SJCRH30 (cell line): ENCODE data around the gene EPB41L1. TPM values are rescaled to one million over a fixed set of nuclear protein-coding genes. Genes with fewer than 3 reads are reported as not detected.
A peak's percentile ranks its signal among the peaks of the same experiment; 100 is the strongest.

Experiments used
- DNase-seq, 2 experiments: peaks; one replicate each; pipeline ENCODE4 v3.0.0-alpha.2; 2015 to 2020
- H3K27ac ChIP-seq: fragments of 250-450 bp; sonication (Bioruptor Pico); 2 replicates; pipeline ENCODE4 v1.5.1; 2020; ENCODE audit warnings: mild to moderate bottlenecking, moderate library complexity
- H3K27me3 ChIP-seq: fragments of 250-450 bp; sonication (Bioruptor Pico); 2 replicates; pipeline ENCODE4 v1.5.1; 2020; ENCODE audit warnings: mild to moderate bottlenecking, moderate library complexity
- H3K36me3 ChIP-seq: fragments of 250-450 bp; sonication (Bioruptor Pico); 2 replicates; pipeline ENCODE4 v1.5.1; 2020; ENCODE audit warnings: mild to moderate bottlenecking, moderate library complexity
- H3K4me1 ChIP-seq: fragments of 250-450 bp; sonication (Bioruptor Pico); 2 replicates; pipeline ENCODE4 v1.5.1; 2020; ENCODE audit warnings: mild to moderate bottlenecking, moderate library complexity
- H3K4me3 ChIP-seq: fragments of 250-450 bp; sonication (Bioruptor Pico); 2 replicates; pipeline ENCODE4 v1.5.1; 2020; ENCODE audit warnings: mild to moderate bottlenecking, moderate library complexity
- H3K9me3 ChIP-seq: fragments of 250-450 bp; sonication (Bioruptor Pico); replicated peaks from 2 replicates; pipeline ENCODE4 v1.5.1; 2020; ENCODE audit warnings: mild to moderate bottlenecking, moderate library complexity
- total RNA-seq: library from RNA; depleted of rRNA; stranded (reverse); fragments of >200 nt; shearing (Covaris generic); gene quantifications from 2 replicates; pipeline ENCODE4 v1.2.3, GENCODE V29; 2014

The EPB41L1 gene
- total RNA-seq, 1 experiment from 2014 or later = 6.7 TPM

GRCh38 chr20:36181934-36182603 is 27.5 kb downstream of the EPB41L1 start:
- Histone ChIP-seq H3K4me1 (peaks cover 6% of the 10 kb centered on the region; the same call in 1 of the 2 replicates), H3K4me3 (no peak overlapping the region), H3K27me3 (no peaks in the 10 kb centered on the region), H3K27ac (no peak overlapping the region), H3K36me3 (no peaks in the 10 kb centered on the region), H3K9me3 (no peaks in the 10 kb centered on the region)
- DNase-seq = peak; percentile 30 to 42

GRCh38 chr20:36182604-36183154 is 28.1 kb downstream of the EPB41L1 start:
- no peak for DNase-seq
- H3K4me3 ChIP-seq = no peak overlapping the region
- peaks cover 6% of the 10 kb centered on the region; the same call in 1 of the 2 replicates for H3K4me1 ChIP-seq
- H3K36me3 ChIP-seq = no peaks in the 10 kb centered on the region
- H3K27me3 ChIP-seq = no peaks in the 10 kb centered on the region
- H3K27ac ChIP-seq = no peak overlapping the region
- H3K9me3 ChIP-seq = no peaks in the 10 kb centered on the region

- Histone ChIP-seq H3K27me3 (no peaks in the 10 kb centered on the region), H3K4me3 (no peak overlapping the region), H3K4me1 (peaks cover 6% of the 10 kb centered on the region; the same call in 1 of the 2 replicates), H3K36me3 (no peaks in the 10 kb centered on the region), H3K9me3 (no peaks in the 10 kb centered on the region), H3K27ac (no peak overlapping the region)
- DNase-seq = no peak
Measured at GRCh38 chr20:36183155-36183944, 28.8 kb downstream of the EPB41L1 start.

GRCh38 chr20:36184816-36185776 is 30.6 kb downstream of the EPB41L1 start:
- no peak overlapping the region for H3K27ac ChIP-seq
- no peaks in the 10 kb centered on the region for H3K36me3 ChIP-seq
- H3K4me3 ChIP-seq = no peak overlapping the region
- DNase-seq = no peak
- H3K27me3 ChIP-seq = no peaks in the 10 kb centered on the region
- H3K4me1 ChIP-seq = peaks cover 6% of the 10 kb centered on the region; the same call in 1 of the 2 replicates
- H3K9me3 ChIP-seq = no peaks in the 10 kb centered on the region

- no peaks in the 10 kb centered on the region for H3K36me3 ChIP-seq
- H3K27ac ChIP-seq = no peak overlapping the region
- no peaks in the 10 kb centered on the region for H3K4me1 ChIP-seq
- no peaks in the 10 kb centered on the region; the same call in 1 of the 2 replicates for H3K27me3 ChIP-seq
- no peaks in the 10 kb centered on the region for H3K9me3 ChIP-seq
- no peak for DNase-seq
- no peak overlapping the region for H3K4me3 ChIP-seq
Measured at GRCh38 chr20:36193977-36194712, 39.6 kb downstream of the EPB41L1 start.

- Histone ChIP-seq H3K27me3 (no peaks in the 10 kb centered on the region), H3K4me1 (no peaks in the 10 kb centered on the region), H3K4me3 (no peak overlapping the region), H3K27ac (no peak overlapping the region), H3K36me3 (no peaks in the 10 kb centered on the region), H3K9me3 (no peaks in the 10 kb centered on the region)
- DNase-seq = no peak
Measured at GRCh38 chr20:36196676-36197075, 42.1 kb downstream of the EPB41L1 start.

GRCh38 chr20:36197271-36197670 is 42.7 kb downstream of the EPB41L1 start:
- no peak overlapping the region for H3K27ac ChIP-seq
- H3K27me3 ChIP-seq = no peaks in the 10 kb centered on the region
- no peak for DNase-seq
- no peak overlapping the region for H3K4me3 ChIP-seq
- H3K9me3 ChIP-seq = no peaks in the 10 kb centered on the region
- H3K4me1 ChIP-seq = no peaks in the 10 kb centered on the region
- H3K36me3 ChIP-seq = no peaks in the 10 kb centered on the region

- Histone ChIP-seq H3K4me3 (no peak overlapping the region), H3K9me3 (no peaks in the 10 kb centered on the region), H3K36me3 (no peaks in the 10 kb centered on the region), H3K27ac (no peak overlapping the region), H3K4me1 (no peaks in the 10 kb centered on the region), H3K27me3 (no peaks in the 10 kb centered on the region)
- peak; percentile 84 to 93 for DNase-seq
Measured at GRCh38 chr20:36199345-36200257, 45.1 kb downstream of the EPB41L1 start.

- no peaks in the 10 kb centered on the region for H3K9me3 ChIP-seq
- H3K36me3 ChIP-seq = no peaks in the 10 kb centered on the region
- no peak overlapping the region for H3K4me3 ChIP-seq
- DNase-seq = no peak
- no peaks in the 10 kb centered on the region for H3K27me3 ChIP-seq
- H3K27ac ChIP-seq = no peak overlapping the region
- H3K4me1 ChIP-seq = no peaks in the 10 kb centered on the region
Measured at GRCh38 chr20:36200451-36200850, 45.9 kb downstream of the EPB41L1 start.

GRCh38 chr20:36201198-36201597 is 46.7 kb downstream of the EPB41L1 start:
- no peak overlapping the region for H3K4me3 ChIP-seq
- no peak overlapping the region for H3K27ac ChIP-seq
- H3K36me3 ChIP-seq = no peaks in the 10 kb centered on the region
- no peaks in the 10 kb centered on the region for H3K4me1 ChIP-seq
- no peaks in the 10 kb centered on the region for H3K27me3 ChIP-seq
- no peaks in the 10 kb centered on the region for H3K9me3 ChIP-seq
- DNase-seq = no peak

GRCh38 chr20:36202891-36203338 is 48.4 kb downstream of the EPB41L1 start:
- Histone ChIP-seq H3K27ac (no peak overlapping the region), H3K36me3 (no peaks in the 10 kb centered on the region), H3K27me3 (peaks cover 7% of the 10 kb centered on the region; the same call in 1 of the 2 replicates), H3K9me3 (no peaks in the 10 kb centered on the region), H3K4me1 (no peaks in the 10 kb centered on the region), H3K4me3 (no peak overlapping the region)
- DNase-seq = peak; percentile 87 to 93

- Histone ChIP-seq H3K36me3 (no peaks in the 10 kb centered on the region), H3K4me3 (no peak overlapping the region), H3K27ac (no peak overlapping the region), H3K4me1 (no peaks in the 10 kb centered on the region), H3K27me3 (peaks cover 7% of the 10 kb centered on the region; the same call in 1 of the 2 replicates), H3K9me3 (no peaks in the 10 kb centered on the region)
- no peak for DNase-seq
Measured at GRCh38 chr20:36203861-36204260, 49.3 kb downstream of the EPB41L1 start.

GRCh38 chr20:36205026-36205425 is 50.5 kb downstream of the EPB41L1 start:
- DNase-seq = no peak
- H3K4me3 ChIP-seq = no peak overlapping the region
- peaks cover 7% of the 10 kb centered on the region; the same call in 1 of the 2 replicates for H3K27me3 ChIP-seq
- no peaks in the 10 kb centered on the region for H3K36me3 ChIP-seq
- no peaks in the 10 kb centered on the region for H3K4me1 ChIP-seq
- no peaks in the 10 kb centered on the region for H3K9me3 ChIP-seq
- no peak overlapping the region for H3K27ac ChIP-seq
